GM12801 (cell line): ENCODE results near the gene IL12RB1.

Source experiments
- TF ChIP-seq, protein P1 (sequence below): IDR thresholded peaks from one replicate; pipeline ENCODE4 v1.5.1; 2011; ENCODE audit warnings: control low read depth; ENCODE audit not compliant: insufficient read length; ENCODE audit errors: extremely low read depth

The IL12RB1 gene

DNA sequence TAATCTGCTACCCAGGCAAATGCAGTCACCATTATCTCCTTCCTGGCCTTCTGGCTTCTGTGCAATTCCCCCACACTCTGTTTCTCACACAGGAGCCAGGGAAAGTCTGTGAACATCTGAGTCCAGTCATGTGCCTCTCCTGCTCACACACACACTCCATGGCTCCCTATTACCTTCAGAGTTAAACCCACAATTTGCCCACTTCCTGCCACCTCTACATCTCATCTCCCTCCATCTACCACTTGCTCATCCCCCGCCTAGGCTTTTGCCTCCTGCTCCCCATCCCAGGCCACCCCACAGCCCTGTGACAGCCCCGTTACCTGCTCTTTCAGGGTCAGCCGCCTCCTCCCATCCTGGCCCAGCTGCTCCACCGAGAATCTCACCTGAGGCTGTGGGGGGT lies 13.5 kb downstream of the IL12RB1 start:
- TF ChIP-seq, protein P1, sequence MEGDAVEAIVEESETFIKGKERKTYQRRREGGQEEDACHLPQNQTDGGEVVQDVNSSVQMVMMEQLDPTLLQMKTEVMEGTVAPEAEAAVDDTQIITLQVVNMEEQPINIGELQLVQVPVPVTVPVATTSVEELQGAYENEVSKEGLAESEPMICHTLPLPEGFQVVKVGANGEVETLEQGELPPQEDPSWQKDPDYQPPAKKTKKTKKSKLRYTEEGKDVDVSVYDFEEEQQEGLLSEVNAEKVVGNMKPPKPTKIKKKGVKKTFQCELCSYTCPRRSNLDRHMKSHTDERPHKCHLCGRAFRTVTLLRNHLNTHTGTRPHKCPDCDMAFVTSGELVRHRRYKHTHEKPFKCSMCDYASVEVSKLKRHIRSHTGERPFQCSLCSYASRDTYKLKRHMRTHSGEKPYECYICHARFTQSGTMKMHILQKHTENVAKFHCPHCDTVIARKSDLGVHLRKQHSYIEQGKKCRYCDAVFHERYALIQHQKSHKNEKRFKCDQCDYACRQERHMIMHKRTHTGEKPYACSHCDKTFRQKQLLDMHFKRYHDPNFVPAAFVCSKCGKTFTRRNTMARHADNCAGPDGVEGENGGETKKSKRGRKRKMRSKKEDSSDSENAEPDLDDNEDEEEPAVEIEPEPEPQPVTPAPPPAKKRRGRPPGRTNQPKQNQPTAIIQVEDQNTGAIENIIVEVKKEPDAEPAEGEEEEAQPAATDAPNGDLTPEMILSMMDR: no peak

DNA sequence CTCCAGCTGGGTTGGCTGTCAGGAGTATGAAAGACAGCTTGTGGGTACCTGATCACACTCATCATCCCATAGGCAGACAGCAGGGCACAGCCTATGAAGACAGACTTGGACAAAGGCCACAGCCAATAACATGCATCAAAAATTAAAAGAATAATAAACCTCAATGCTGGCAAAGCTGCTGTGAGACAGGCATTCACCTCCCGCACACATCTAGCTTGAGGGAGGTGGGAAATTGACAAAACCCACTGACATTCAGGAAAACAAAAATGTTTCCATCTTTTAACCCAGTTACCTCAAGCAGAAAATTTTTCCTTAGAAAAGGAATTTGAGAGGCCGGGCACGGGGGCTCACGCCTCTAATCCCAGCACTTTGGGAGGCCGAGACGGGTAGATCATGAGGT lies 14.4 kb downstream of the IL12RB1 start:
- TF ChIP-seq, protein P1: no peak

DNA sequence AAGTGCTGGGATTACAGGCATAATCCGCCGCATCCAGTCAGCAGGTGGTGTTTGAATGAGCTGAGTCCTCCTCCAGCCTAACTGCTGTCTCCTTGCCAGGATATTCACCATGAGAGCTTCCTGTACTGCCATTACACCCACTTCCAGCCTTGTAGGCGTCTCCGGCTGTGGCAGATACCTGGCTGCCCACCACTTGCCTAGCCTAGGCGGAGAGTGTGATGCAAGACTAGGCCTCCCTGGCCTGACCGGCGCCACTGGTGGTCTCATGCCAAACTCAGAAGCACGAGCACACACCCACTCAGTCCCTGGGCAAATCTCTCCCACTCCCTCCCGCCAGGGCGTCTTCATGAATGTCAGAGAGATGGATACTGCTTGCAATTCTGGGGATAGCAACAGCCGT lies 16.6 kb downstream of the IL12RB1 start:
- TF ChIP-seq, protein P1: no peak

DNA sequence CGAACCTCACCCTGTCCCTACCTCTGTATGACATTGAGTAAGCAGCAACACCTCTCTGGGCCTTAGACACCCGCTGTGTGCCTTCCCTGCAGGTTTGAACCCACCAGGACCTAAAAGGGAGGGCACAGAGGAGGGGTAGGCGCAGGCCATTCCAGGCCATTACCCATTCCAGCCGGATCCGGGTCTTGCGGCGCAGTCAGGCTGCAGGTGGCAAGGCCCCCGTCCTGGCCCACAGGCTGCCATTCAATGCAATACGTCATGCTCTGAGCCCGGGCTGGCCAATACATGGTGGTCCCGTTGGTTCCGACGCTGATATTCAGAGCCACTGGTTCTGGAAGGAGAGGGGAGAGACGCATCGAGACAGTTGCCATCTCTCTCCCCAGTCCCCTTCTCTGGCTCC lies 17.4 kb downstream of the IL12RB1 start:
- TF ChIP-seq, protein P1: no peak

DNA sequence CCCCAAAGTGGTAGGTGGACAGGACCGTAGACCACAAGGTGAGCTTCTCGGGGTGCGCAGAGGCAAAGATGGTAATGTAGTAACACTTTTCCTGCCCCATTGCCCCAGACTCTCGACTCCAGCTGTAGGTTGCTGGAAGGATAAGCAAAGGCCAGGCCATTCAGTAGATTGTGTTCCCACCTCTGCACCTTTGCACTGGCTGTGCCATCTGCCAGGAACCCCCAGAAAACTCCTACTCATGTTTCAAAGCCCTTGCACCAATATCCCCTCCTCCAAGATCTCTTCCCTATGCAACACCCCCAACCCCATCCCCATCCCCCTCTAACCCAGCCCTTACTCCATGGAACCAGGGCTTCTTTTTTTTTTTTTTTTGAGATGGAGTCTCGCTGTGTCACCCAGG lies 18.3 kb downstream of the IL12RB1 start:
- TF ChIP-seq, protein P1: no peak

DNA sequence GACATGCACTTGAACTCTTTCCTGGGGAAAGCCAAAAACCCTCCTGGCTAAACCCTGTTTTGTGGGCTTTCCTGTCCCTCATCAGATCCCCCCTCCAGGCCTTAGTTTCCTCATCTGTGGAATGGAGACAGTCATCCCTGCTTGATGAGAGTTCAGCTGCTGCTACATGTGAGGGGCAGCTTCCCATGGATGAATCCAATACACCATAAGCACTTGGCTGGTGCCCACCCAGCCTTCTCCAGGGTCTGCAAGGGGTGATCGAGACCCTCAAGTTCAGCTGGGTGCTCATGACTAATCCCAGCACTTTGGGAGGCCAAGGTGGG lies 21.6 kb downstream of the IL12RB1 start:
- TF ChIP-seq, protein P1: no peak

DNA sequence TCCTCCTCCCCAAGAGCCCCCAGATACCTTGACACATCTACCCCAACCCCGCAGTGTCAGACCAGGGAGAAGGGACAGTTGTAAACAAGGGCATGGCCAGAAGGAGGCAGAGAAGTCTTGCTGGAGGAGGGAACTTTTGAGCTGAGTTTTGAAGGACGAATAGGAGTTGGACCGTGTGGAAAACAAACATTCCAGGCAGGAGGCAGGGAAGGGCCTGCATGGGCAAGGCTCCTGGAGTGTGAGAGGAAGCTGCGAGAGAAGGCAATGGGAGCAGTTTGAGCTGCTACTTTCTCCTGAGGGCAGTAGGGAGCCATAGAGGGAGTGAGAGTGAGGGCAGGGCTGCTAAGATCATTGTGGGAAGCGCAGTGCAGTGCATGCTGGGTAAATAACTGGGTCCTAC lies 23.3 kb downstream of the IL12RB1 start:
- TF ChIP-seq, protein P1: no peak

DNA sequence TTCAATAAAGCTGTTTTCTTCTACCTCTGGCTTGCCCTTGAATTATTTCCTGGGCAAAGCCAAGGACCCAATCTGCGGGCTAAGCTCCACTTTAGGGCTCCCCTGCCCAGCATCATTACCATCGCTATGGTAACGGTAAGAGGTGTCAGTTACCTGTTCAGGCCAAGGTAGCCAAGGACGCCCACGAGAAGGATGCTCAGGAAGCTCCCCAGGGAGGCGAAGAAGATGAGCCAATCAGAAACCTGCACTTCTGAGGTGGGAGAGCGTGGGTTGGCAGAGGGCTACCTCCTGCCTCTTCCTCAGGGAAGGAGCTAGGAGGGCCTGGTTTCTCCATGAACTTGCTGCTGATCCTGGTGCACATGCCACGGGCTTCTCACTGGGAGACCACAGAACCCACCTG lies 24.7 kb downstream of the IL12RB1 start:
- TF ChIP-seq, protein P1: no peak
